BJ (cell line): ENCODE measurements around the gene NQO2. TPM values are rescaled to one million over a fixed set of nuclear protein-coding genes. Genes with fewer than 3 reads are reported as not detected.

Experiments used
- CTCF ChIA-PET: fragments of 350-600 bp; formaldehyde crosslinking; extraction: SDS; loops from one replicate; lab custom pipeline; 2021; ENCODE audit warnings: antibody characterized with exemption, inconsistent platforms; lab: Yijun Ruan, JAX
- POLR2A ChIA-PET: fragments of 300-600 bp; sonication (Branson Sonifier 250); formaldehyde crosslinking; extraction: SDS; loops from one replicate; lab custom pipeline; 2021; ENCODE audit warnings: antibody characterized with exemption; lab: Charles Lee
- DNase-seq: peaks from one replicate; pipeline ENCODE4 v3.0.0-alpha.2; 2011; ENCODE audit warnings: low read depth
- H3K27me3 ChIP-seq: 2 replicates; pipeline ENCODE4 v1.6.0; 2011; ENCODE audit warnings: low read length; ENCODE audit not compliant: control insufficient read depth, insufficient read depth
- H3K36me3 ChIP-seq: 2 replicates; pipeline ENCODE4 v1.5.1; 2011; ENCODE audit warnings: low read length; ENCODE audit not compliant: control insufficient read depth, insufficient read depth
- H3K4me3 ChIP-seq: 2 replicates; pipeline ENCODE4 v1.5.1; 2011; ENCODE audit warnings: low read depth, mild to moderate bottlenecking, control low read depth, low read length
- CTCF ChIP-seq: IDR thresholded peaks from 2 replicates; pipeline ENCODE4 v1.5.1; 2011; ENCODE audit warnings: low read depth, mild to moderate bottlenecking, control low read depth, inconsistent platforms, low read length, moderate library complexity; ENCODE audit not compliant: insufficient read depth
- polyA plus RNA-seq: library from polyadenylated mRNA; depleted of rRNA; stranded (reverse); fragments of >200 nt; gene quantifications from 2 replicates; pipeline ENCODE4 v1.2.3, GENCODE V29; 2011

NQO2 gene
- polyA plus RNA-seq, 1 experiment: 56.2 TPM

- CTCF ChIA-PET: interaction anchor here (0.7 to 9.4 kb wide), 11 partner anchors 11 to 1390 kb away, joined by 3 to 191 read pairs (median 5); partner anchors contain the start of gene SERPINB6
- Histone ChIP-seq H3K36me3 (no peaks in the 10 kb centered on the region), H3K4me3 (no peak overlapping the region), H3K27me3 (no peaks in the 10 kb centered on the region)
- no peak for TF ChIP-seq CTCF
- peak; percentile 79 for DNase-seq
- POLR2A ChIA-PET: no interaction called here
Measured at GRCh38 chr6:2986722-2987221, 12.9 kb upstream of the NQO2 start.

GRCh38 chr6:2988094-2988425 is 11.6 kb upstream of the NQO2 start:
- ChIA-PET CTCF (interaction anchor here (0.7 to 9.4 kb wide), 17 partner anchors 8 to 1392 kb away, joined by 3 to 191 read pairs (median 7); partner anchors contain the start of gene SERPINB1), POLR2A (interaction anchor here (0.6 to 1.6 kb wide), 2 partner anchors 17 to 66 kb away, joined by 6 to 7 read pairs; partner anchors contain the start of gene SERPINB6)
- no peaks in the 10 kb centered on the region for H3K36me3 ChIP-seq
- DNase-seq: no peak
- H3K27me3 ChIP-seq: no peaks in the 10 kb centered on the region
- no peak for TF ChIP-seq CTCF
- H3K4me3 ChIP-seq: peak overlapping the region; percentile 69

DNA sequence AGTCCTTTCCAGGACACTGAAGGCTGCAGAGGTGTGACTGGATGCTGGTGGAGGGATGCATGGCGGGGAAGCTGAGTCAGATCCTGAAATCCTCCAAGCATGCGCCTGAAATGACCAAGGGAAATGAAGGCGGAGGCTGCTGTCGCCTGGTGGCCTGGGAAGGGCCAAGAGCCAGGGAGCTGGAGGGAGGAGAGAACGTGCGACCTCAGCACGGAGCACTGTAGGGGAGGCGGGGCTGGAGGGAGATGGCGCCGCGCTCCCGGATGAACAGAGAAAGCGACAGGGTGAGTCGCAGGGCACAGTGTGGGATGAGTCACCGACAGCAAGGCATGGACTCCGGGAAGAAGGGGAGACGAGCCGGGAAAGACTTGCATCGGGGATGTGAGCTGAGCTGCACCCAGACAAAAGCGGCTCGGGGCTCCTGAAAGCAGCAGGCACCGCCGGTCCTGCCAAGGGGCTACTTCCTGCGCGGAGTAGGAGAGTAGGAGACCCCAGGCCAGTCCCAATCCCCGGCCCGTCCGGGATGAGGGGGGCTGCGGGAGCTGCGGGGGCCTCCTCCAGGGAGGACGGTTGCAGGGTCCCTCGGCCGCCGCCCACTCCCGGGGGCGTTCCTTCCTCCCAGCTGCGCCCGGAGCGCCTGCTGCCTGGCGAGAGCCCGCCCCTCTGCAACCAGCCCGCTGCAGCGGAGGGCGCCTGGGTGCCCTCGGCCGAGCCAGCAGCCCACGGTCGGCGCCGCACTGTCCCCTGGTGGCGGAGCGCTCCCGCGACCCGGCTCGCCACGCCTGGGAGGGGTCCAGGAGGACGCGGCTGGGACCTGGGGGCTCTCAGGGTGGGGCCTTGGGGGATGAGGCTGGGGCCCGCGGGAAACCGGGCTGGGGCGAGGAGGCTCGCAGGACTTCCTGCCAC is 11.0 kb upstream of the NQO2 start:
- no peaks in the 10 kb centered on the region for H3K36me3 ChIP-seq
- peak overlapping the region; percentile 69 for H3K4me3 ChIP-seq
- DNase-seq: peak; percentile 89
- H3K27me3 ChIP-seq: no peaks in the 10 kb centered on the region
- CTCF ChIA-PET: interaction anchor here (0.6 to 9.4 kb wide), 39 partner anchors 9 to 1393 kb away, joined by 3 to 191 read pairs (median 5); partner anchors contain the start of genes NQO2 and SERPINB1
- TF ChIP-seq CTCF: peak; percentile 63
- POLR2A ChIA-PET: interaction anchor here (0.5 to 1.6 kb wide), 4 partner anchors 17 to 79 kb away, joined by 3 to 7 read pairs (median 6); partner anchors contain the start of genes RIPK1 and SERPINB6

DNA sequence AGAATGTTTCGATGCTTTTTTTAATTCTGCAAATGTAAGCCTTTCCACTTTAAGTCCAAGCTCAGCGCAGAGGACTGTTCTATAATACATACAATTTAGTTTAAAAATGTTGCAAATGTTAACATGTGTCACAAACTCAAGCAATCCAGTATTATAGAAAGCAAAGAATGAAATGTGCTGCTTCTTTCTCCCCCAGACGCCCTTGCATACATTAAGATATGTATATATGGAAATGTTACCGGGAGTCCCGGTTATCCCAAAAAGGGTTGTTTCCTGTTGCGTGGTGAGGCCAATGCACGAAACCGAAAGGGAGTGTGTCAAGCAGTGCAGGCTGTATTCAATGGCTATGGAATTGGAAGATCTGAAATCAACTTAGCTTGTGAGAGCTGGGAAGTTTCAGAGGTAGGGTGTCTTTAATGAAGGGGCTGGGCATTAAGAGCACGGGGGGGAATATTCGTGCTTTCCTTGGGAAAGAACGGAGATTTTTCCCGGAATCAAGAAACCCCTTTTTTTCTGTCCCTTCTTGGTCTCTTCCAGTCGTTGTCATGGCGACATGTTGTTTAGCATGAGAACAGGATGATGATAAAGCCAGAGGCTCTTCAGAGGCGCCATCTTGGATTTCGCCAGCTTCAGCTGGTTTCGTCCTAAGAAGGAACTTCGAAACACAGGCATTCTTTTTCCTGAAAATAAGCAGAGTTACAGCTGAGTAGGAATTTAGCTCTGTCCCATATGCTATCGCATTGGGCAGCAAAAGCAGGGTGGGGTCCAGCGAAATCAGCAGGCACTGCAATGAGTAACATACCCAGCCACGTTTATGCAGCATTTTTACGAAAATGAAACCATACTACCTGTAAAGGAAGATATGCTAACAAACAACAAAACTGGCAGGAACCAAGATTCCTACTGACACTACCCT is 10.1 kb upstream of the NQO2 start:
- H3K36me3 ChIP-seq: no peaks in the 10 kb centered on the region
- CTCF ChIA-PET: interaction anchor here (0.6 to 9.4 kb wide), 36 partner anchors 10 to 253 kb away, joined by 3 to 191 read pairs (median 5); partner anchors contain the start of genes NQO2, SERPINB1 and SERPINB6
- H3K27me3 ChIP-seq: no peaks in the 10 kb centered on the region
- DNase-seq: peak; percentile 93
- POLR2A ChIA-PET: interaction anchor here (0.5 to 1.0 kb wide), 2 partner anchors 37 to 78 kb away, joined by 3 to 6 read pairs; partner anchors contain the start of gene RIPK1
- peak overlapping the region; percentile 69 for H3K4me3 ChIP-seq
- no peak for TF ChIP-seq CTCF
